Measurements from ENCODE around the gene PDP2.

PDP2 gene

DNA sequence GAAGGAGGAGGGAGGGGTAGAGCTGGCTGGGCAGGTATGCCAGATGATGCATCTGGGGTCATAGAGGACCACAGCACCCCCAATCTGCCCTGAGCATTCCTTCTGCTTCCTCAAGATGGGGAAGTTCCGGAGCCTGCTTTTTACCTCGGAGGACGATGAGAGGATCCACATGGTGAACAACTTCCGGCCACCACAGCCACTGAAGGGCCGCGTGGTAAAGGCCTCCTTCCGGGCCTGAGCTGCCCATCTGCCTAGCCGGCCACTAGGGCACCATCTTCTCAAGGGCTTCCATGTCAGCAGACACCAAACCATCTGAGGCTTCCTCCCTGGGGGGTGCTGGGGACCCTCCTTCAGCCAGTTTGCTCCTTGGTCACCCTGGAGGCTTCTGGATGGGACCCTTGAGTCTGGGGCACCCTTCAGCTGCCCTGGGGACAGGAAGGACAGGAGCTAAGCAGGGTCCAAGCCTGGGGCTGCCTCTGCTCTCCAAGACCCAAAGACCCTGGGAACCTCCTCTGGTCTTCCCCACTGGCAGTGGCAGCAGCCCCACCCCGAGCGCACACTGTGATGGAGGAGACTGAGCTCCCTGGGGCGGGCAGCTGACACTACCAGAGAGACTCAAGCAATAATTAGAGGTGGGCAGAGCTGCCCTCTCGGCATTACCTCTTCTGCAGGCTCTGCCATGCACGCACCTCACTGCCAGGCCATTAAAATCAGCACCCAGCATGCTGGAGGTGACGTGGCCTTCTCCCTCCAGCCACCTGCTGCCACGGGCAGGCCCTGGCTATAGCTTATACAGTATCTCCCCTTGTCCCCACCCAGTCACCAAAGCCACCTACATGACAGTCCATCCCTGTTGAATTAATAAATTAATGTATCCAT is 26.8 kb upstream of the PDP2 start:
- H3K4me2 ChIP-seq (ENCODE audit: low read length), result no peak overlapping the region
- peaks cover 4 to 6% of the 10 kb centered on the region in 2 experiments for H3K4me1 ChIP-seq (ENCODE audit: control insufficient read depth in 1 of 2, insufficient read depth in 2 of 2, low read length in 2 of 2)
- no peak overlapping the region for H2BK120ac ChIP-seq (ENCODE audit: insufficient read depth, low read length, poor library complexity)
- H3K79me1 ChIP-seq (ENCODE audit: low read length), result no peaks in the 10 kb centered on the region
- H4K12ac ChIP-seq (ENCODE audit: low read depth, low read length), result no peak overlapping the region
- no peak overlapping the region for H4K91ac ChIP-seq (ENCODE audit: low read depth, low read length)
- no peak overlapping the region for H2AK5ac ChIP-seq (ENCODE audit: low read length)
- H3K4ac ChIP-seq (ENCODE audit: low read depth, low read length), result no peak overlapping the region
- no peak for DNase-seq
- no peaks in the 10 kb centered on the region for H3K36me3 ChIP-seq (ENCODE audit: control insufficient read depth in 1 of 2, insufficient read depth in 2 of 2, low read length in 2 of 2)
- H2BK5ac ChIP-seq (ENCODE audit: low read depth, low read length, poor library complexity), result no peak overlapping the region
- WGBS (ENCODE audit: extremely low coverage, insufficient coverage, insufficient read length), result no CpG with 5 or more reads among the region's 15 CpGs
- H3K79me2 ChIP-seq (ENCODE audit: control insufficient read depth, insufficient read depth, low read length, poor library complexity), result no peaks in the 10 kb centered on the region
- no peak overlapping the region for H3K27ac ChIP-seq (ENCODE audit: low read depth, low read length)
- H3K27me3 ChIP-seq (ENCODE audit: insufficient read depth, low read length), result no peaks in the 10 kb centered on the region
- peak overlapping the region; percentile 18 for H3K4me3 ChIP-seq (ENCODE audit: low read depth, low read length)
- H3K23ac ChIP-seq (ENCODE audit: low read length), result no peak overlapping the region
- no peaks in the 10 kb centered on the region for H3K9me3 ChIP-seq (ENCODE audit: insufficient read depth, low read depth, low read length)
- H3K14ac ChIP-seq (ENCODE audit: low read length), result no peak overlapping the region
- no peak overlapping the region for H3K18ac ChIP-seq (ENCODE audit: low read length)
- H4K8ac ChIP-seq (ENCODE audit: low read depth, low read length), result no peak overlapping the region
- H2BK12ac ChIP-seq (ENCODE audit: low read length), result no peak overlapping the region
- no peak overlapping the region for H2AFZ ChIP-seq (ENCODE audit: insufficient read depth, low read length, poor library complexity)
- no peak overlapping the region for H3K9ac ChIP-seq (ENCODE audit: low read length)

DNA sequence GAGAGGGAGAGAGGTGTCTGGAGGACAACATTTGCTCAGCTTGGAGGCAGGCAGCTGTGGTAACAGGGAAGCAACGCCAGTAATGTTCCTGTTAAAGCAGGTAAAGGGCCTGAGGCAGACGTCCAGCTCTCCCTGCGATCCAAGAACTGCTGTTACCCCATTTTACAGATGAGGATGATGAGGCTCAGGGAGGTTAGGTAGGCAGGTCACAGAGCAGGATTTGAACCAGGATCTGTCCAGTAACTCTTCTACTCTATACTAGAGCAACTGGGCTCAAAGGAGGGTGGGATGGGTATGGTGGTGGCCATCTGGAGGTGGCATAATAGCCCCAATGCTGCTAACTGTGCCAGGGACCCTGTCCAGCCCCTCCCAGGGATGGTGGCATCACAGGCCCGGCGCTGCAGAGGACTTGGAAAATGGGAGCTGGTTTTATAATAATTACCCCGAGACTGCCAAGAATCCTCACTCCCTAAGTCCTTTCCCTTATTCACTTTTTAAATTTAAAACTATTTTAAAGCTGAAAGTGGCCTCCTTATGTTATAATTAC is 24.1 kb upstream of the PDP2 start:
- H4K12ac ChIP-seq (ENCODE audit: low read depth, low read length), result no peak overlapping the region

DNA sequence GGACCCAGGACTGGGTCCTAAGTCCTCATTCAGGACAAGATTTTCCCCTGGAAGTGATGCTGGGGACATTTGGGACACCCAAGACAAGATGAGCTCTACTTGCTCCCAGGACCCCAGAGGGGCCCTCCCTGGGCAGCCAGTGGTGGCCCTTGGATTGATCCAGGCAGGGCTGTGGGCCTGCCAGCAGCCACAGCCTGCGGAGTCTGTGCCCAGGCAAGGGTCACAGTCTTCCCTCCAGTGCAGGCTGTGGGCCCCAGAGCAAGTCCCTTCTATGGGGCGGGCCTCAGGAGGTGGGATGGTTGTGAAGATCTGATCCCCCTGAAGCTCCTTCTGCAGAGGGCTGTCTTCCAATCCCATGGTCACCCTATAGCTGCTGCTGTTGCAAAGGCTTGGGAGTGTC is 23.5 kb upstream of the PDP2 start:
- H3K36me3 ChIP-seq (ENCODE audit: control insufficient read depth in 1 of 2, insufficient read depth in 2 of 2, low read length in 2 of 2), result no peaks in the 10 kb centered on the region
- no peak overlapping the region for H3K27ac ChIP-seq (ENCODE audit: low read depth, low read length)
- no peak overlapping the region for H4K91ac ChIP-seq (ENCODE audit: low read depth, low read length)
- no peak overlapping the region for H3K4me3 ChIP-seq (ENCODE audit: low read depth, low read length)
- no peak for DNase-seq
- H3K9ac ChIP-seq (ENCODE audit: low read length), result no peak overlapping the region
- H2BK120ac ChIP-seq (ENCODE audit: insufficient read depth, low read length, poor library complexity), result no peak overlapping the region
- no CpG with 5 or more reads among the region's 2 CpGs for WGBS (ENCODE audit: extremely low coverage, insufficient coverage, insufficient read length)
- H3K4me2 ChIP-seq (ENCODE audit: low read length), result no peak overlapping the region
- H3K18ac ChIP-seq (ENCODE audit: low read length), result no peak overlapping the region
- H3K79me2 ChIP-seq (ENCODE audit: control insufficient read depth, insufficient read depth, low read length, poor library complexity), result no peaks in the 10 kb centered on the region
- no peak overlapping the region for H3K14ac ChIP-seq (ENCODE audit: low read length)
- H2BK5ac ChIP-seq (ENCODE audit: low read depth, low read length, poor library complexity), result no peak overlapping the region
- H3K9me3 ChIP-seq (ENCODE audit: insufficient read depth, low read depth, low read length), result no peaks in the 10 kb centered on the region
- H4K8ac ChIP-seq (ENCODE audit: low read depth, low read length), result no peak overlapping the region
- H3K4ac ChIP-seq (ENCODE audit: low read depth, low read length), result no peak overlapping the region
- H2AFZ ChIP-seq (ENCODE audit: insufficient read depth, low read length, poor library complexity), result no peak overlapping the region
- H2BK12ac ChIP-seq (ENCODE audit: low read length), result no peak overlapping the region
- no peak overlapping the region for H3K23ac ChIP-seq (ENCODE audit: low read length)
- H3K4me1 ChIP-seq (ENCODE audit: control insufficient read depth in 1 of 2, insufficient read depth in 2 of 2, low read length in 2 of 2), result peaks cover 4 to 6% of the 10 kb centered on the region in 2 experiments
- no peak overlapping the region for H4K12ac ChIP-seq (ENCODE audit: low read depth, low read length)
- no peak overlapping the region for H2AK5ac ChIP-seq (ENCODE audit: low read length)
- H3K79me1 ChIP-seq (ENCODE audit: low read length), result no peaks in the 10 kb centered on the region
- H3K27me3 ChIP-seq (ENCODE audit: insufficient read depth, low read length), result no peaks in the 10 kb centered on the region

More for the DNA sequence above, 24.1 kb upstream of the PDP2 start:
- Histone ChIP-seq H3K9ac (ENCODE audit: low read length) (no peak overlapping the region), H2BK120ac (ENCODE audit: insufficient read depth, low read length, poor library complexity) (no peak overlapping the region), H3K23ac (ENCODE audit: low read length) (no peak overlapping the region), H3K79me2 (ENCODE audit: control insufficient read depth, insufficient read depth, low read length, poor library complexity) (no peaks in the 10 kb centered on the region), H3K79me1 (ENCODE audit: low read length) (no peaks in the 10 kb centered on the region), H3K18ac (ENCODE audit: low read length) (no peak overlapping the region), H4K91ac (ENCODE audit: low read depth, low read length) (no peak overlapping the region), H3K4ac (ENCODE audit: low read depth, low read length) (no peak overlapping the region), H2BK12ac (ENCODE audit: low read length) (no peak overlapping the region), H2BK5ac (ENCODE audit: low read depth, low read length, poor library complexity) (no peak overlapping the region), H3K14ac (ENCODE audit: low read length) (no peak overlapping the region), H3K36me3 (ENCODE audit: control insufficient read depth in 1 of 2, insufficient read depth in 2 of 2, low read length in 2 of 2) (no peaks in the 10 kb centered on the region), H2AK5ac (ENCODE audit: low read length) (no peak overlapping the region), H3K4me3 (ENCODE audit: low read depth, low read length) (no peak overlapping the region), H3K4me1 (ENCODE audit: control insufficient read depth in 1 of 2, insufficient read depth in 2 of 2, low read length in 2 of 2) (peaks cover 4 to 6% of the 10 kb centered on the region in 2 experiments), H3K27me3 (ENCODE audit: insufficient read depth, low read length) (no peaks in the 10 kb centered on the region), H3K9me3 (ENCODE audit: insufficient read depth, low read depth, low read length) (no peaks in the 10 kb centered on the region), H4K8ac (ENCODE audit: low read depth, low read length) (no peak overlapping the region), H3K27ac (ENCODE audit: low read depth, low read length) (no peak overlapping the region), H2AFZ (ENCODE audit: insufficient read depth, low read length, poor library complexity) (no peak overlapping the region), H3K4me2 (ENCODE audit: low read length) (no peak overlapping the region)
- no peak for DNase-seq
- WGBS (ENCODE audit: extremely low coverage, insufficient coverage, insufficient read length), result no CpG with 5 or more reads among the region's 6 CpGs

DNA sequence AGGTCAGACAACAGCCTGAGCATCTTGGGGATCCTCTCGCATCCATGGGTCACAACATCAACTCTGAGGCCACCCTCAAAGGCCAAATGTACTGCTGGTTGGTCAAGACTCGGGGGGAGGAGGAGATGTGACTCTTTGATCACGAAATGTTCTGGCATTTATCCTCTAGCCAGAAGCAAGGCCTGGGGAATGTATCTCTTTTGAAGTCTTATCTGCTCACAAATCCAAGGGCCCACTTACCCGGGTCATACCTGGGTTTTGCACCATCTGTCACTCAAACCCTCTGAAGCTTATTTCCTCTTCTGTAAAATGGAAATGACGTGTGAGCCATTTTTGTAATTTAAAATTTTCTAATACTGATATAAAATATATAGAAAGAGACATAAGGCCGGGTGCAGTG is 22.9 kb upstream of the PDP2 start:
- Histone ChIP-seq H2BK12ac (ENCODE audit: low read length) (no peak overlapping the region), H2BK120ac (ENCODE audit: insufficient read depth, low read length, poor library complexity) (no peak overlapping the region), H3K79me2 (ENCODE audit: control insufficient read depth, insufficient read depth, low read length, poor library complexity) (no peaks in the 10 kb centered on the region), H3K9me3 (ENCODE audit: insufficient read depth, low read depth, low read length) (no peaks in the 10 kb centered on the region), H3K4me3 (ENCODE audit: low read depth, low read length) (no peak overlapping the region), H3K18ac (ENCODE audit: low read length) (no peak overlapping the region), H4K12ac (ENCODE audit: low read depth, low read length) (no peak overlapping the region), H3K4me2 (ENCODE audit: low read length) (no peak overlapping the region), H4K8ac (ENCODE audit: low read depth, low read length) (no peak overlapping the region), H3K27ac (ENCODE audit: low read depth, low read length) (no peak overlapping the region), H3K9ac (ENCODE audit: low read length) (no peak overlapping the region), H3K23ac (ENCODE audit: low read length) (no peak overlapping the region), H2BK5ac (ENCODE audit: low read depth, low read length, poor library complexity) (no peak overlapping the region), H4K91ac (ENCODE audit: low read depth, low read length) (no peak overlapping the region), H2AFZ (ENCODE audit: insufficient read depth, low read length, poor library complexity) (no peak overlapping the region), H3K79me1 (ENCODE audit: low read length) (no peaks in the 10 kb centered on the region), H3K4me1 (ENCODE audit: control insufficient read depth in 1 of 2, insufficient read depth in 2 of 2, low read length in 2 of 2) (peaks cover 4 to 6% of the 10 kb centered on the region in 2 experiments), H3K4ac (ENCODE audit: low read depth, low read length) (no peak overlapping the region), H3K36me3 (ENCODE audit: control insufficient read depth in 1 of 2, insufficient read depth in 2 of 2, low read length in 2 of 2) (no peaks in the 10 kb centered on the region), H2AK5ac (ENCODE audit: low read length) (no peak overlapping the region), H3K27me3 (ENCODE audit: insufficient read depth, low read length) (no peaks in the 10 kb centered on the region), H3K14ac (ENCODE audit: low read length) (no peak overlapping the region)
- DNase-seq, result peak in 1 of 2 donors; percentile 50
- WGBS (ENCODE audit: extremely low coverage, insufficient coverage, insufficient read length), result no CpG with 5 or more reads among the region's 6 CpGs
